ENCODE data around the gene SPOCK1. TPM values are rescaled to one million over a fixed set of nuclear protein-coding genes. Genes with fewer than 3 reads are reported as not detected.

SPOCK1 gene
- total and polyA plus RNA-seq, 4 donors: 0.07 to 0.18 (median 0.17) TPM; not detected in 1

- H3K4me1 ChIP-seq (ENCODE audit: control insufficient read depth in 4 of 4, insufficient read depth in 4 of 4, low read length in 3 of 4): peaks cover 0 to 1% (median 0%) of the 10 kb centered on the region in 4 donors
- peak in 1 of 2 donors; percentile 15 for TF ChIP-seq RXRA (IDR thresholded peaks at IDR 0.05)
- TF ChIP-seq HNF4G (IDR thresholded peaks at IDR 0.05): no peak
- peak; percentile 79 for TF ChIP-seq NR2F2 (IDR thresholded peaks at IDR 0.05)
- no peak overlapping the region for H3K9ac ChIP-seq (ENCODE audit: low read depth in 1 of 2, low read length in 2 of 2)
- no peaks in the 10 kb centered on the region for H3K9me3 ChIP-seq (ENCODE audit: control insufficient read depth in 4 of 4, low read length in 3 of 4)
- DNase-seq (ENCODE audit: low spot score): no peak
- no peaks in the 10 kb centered on the region for H3K36me3 ChIP-seq (ENCODE audit: control insufficient read depth in 4 of 4, insufficient read depth in 3 of 4, low read depth in 1 of 4, low read length in 3 of 4)
- H3K4me3 ChIP-seq (ENCODE audit: low read depth in 1 of 3, low read length in 3 of 3): no peak overlapping the region
- no peaks in the 10 kb centered on the region for H3K27me3 ChIP-seq (ENCODE audit: control insufficient read depth in 4 of 4, insufficient read depth in 4 of 4, low read length in 3 of 4)
- WGBS: 70% methylated on average over 4 of the region's 4 CpGs
- no peak overlapping the region for H3K27ac ChIP-seq (ENCODE audit: low read depth in 1 of 2, low read length in 2 of 2)
These were observed 342.9 kb downstream of the SPOCK1 start for GRCh38 chr5:137156180-137156579.

- no peaks in the 10 kb centered on the region for H3K36me3 ChIP-seq (ENCODE audit: control insufficient read depth in 4 of 4, insufficient read depth in 3 of 4, low read depth in 1 of 4, low read length in 3 of 4)
- no peak overlapping the region for H3K27ac ChIP-seq (ENCODE audit: low read depth in 1 of 2, low read length in 2 of 2)
- no peaks in the 10 kb centered on the region for H3K9me3 ChIP-seq (ENCODE audit: control insufficient read depth in 4 of 4, low read length in 3 of 4)
- DNase-seq (ENCODE audit: low spot score): no peak
- H3K4me3 ChIP-seq (ENCODE audit: low read depth in 1 of 3, low read length in 3 of 3): no peak overlapping the region
- TF ChIP-seq ATF3 (IDR thresholded peaks at IDR 0.05) (no peak), CTCF (IDR thresholded peaks at IDR 0.05; ENCODE audit: low read depth, low read length, missing input control) (no peak), RAD21 (IDR thresholded peaks at IDR 0.05) (no peak), HNF4G (IDR thresholded peaks at IDR 0.05) (no peak), YY1 (IDR thresholded peaks at IDR 0.05) (no peak), FOXA1 (IDR thresholded peaks at IDR 0.05) (no peak), EGR1 (IDR thresholded peaks at IDR 0.05; ENCODE audit: low read depth in 2 of 2) (no peak)
- H3K4me1 ChIP-seq (ENCODE audit: control insufficient read depth in 4 of 4, insufficient read depth in 4 of 4, low read length in 3 of 4): peaks cover 0 to 1% (median 0%) of the 10 kb centered on the region in 4 donors
- H3K9ac ChIP-seq (ENCODE audit: low read depth in 1 of 2, low read length in 2 of 2): no peak overlapping the region
- WGBS: 74% methylated on average over 6 of the region's 6 CpGs
- no peaks in the 10 kb centered on the region for H3K27me3 ChIP-seq (ENCODE audit: control insufficient read depth in 4 of 4, insufficient read depth in 4 of 4, low read length in 3 of 4)
These were observed 343.7 kb downstream of the SPOCK1 start for GRCh38 chr5:137155261-137156000.

- TF ChIP-seq MAX (IDR thresholded peaks at IDR 0.05) (no peak), CTCF (IDR thresholded peaks at IDR 0.05; ENCODE audit: low read depth, low read length, missing input control) (no peak)
- Histone ChIP-seq H3K9ac (ENCODE audit: low read depth in 1 of 2, low read length in 2 of 2) (no peak overlapping the region), H3K4me3 (ENCODE audit: low read depth in 1 of 3, low read length in 3 of 3) (no peak overlapping the region), H3K9me3 (ENCODE audit: control insufficient read depth in 4 of 4, low read length in 3 of 4) (no peaks in the 10 kb centered on the region), H3K27me3 (ENCODE audit: control insufficient read depth in 4 of 4, insufficient read depth in 4 of 4, low read length in 3 of 4) (no peaks in the 10 kb centered on the region), H3K4me1 (ENCODE audit: control insufficient read depth in 4 of 4, insufficient read depth in 4 of 4, low read length in 3 of 4) (peaks cover 0 to 1% (median 0%) of the 10 kb centered on the region in 4 donors), H3K27ac (ENCODE audit: low read depth in 1 of 2, low read length in 2 of 2) (no peak overlapping the region), H3K36me3 (ENCODE audit: control insufficient read depth in 4 of 4, insufficient read depth in 3 of 4, low read depth in 1 of 4, low read length in 3 of 4) (no peaks in the 10 kb centered on the region)
- no peak for DNase-seq (ENCODE audit: low spot score)
- WGBS: 73% methylated on average over 3 of the region's 3 CpGs
These were observed 346.5 kb downstream of the SPOCK1 start for GRCh38 chr5:137152616-137153015.
